CMK (cell line): ENCODE data around the gene AGTR2.
"Not testable (repeated sequence)": the region's sequence is repeated elsewhere in the genome, so short reads cannot be mapped to it uniquely, and the experiment has no call there.

Experiments used
- DNase-seq: peaks from one replicate; pipeline ENCODE4 v3.0.0-alpha.2; 2010; ENCODE audit warnings: low read depth

The AGTR2 gene

GRCh38 chrX:116170511-116170910 is at the start of gene AGTR2:
Gene AGTR2, plus strand, starts transcription at chrX:116170744. Its CDS starts 1,537 bp downstream, at chrX:116172281.
- no peak for DNase-seq

DNA sequence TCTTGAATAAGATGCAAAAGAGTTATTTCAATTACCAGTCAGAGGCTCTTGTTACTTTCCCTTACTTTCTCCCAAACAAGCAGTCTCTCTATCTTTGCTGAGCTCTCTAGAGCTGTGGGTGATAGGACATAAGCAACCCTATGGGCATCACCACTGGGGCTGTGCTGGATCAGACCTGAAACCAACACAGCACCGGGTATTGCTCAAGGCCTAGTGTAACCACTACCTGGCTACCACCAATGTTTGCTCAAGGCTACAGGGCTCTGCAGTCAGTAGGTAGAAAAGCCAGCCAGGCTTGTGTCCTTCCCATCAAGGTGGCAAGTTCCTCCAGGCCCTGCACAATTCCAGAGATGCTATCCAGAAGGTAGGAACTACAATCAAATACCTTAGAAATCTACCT is 35.3 kb upstream of the AGTR2 start:
- DNase-seq: no peak

- not testable (repeated sequence) for DNase-seq
These were observed 29.3 kb upstream of the AGTR2 start for GRCh38 chrX:116141270-116141669.

GRCh38 chrX:116142976-116143375 is 27.6 kb upstream of the AGTR2 start:
- no peak for DNase-seq

GRCh38 chrX:116172976-116173375 is 2.4 kb downstream of the AGTR2 start:
- DNase-seq: no peak

- DNase-seq: no peak
These were observed 10.8 kb downstream of the AGTR2 start for GRCh38 chrX:116181300-116181699.

- no peak for DNase-seq
These were observed 14.6 kb downstream of the AGTR2 start for GRCh38 chrX:116185163-116185562.

- DNase-seq: no peak
These were observed 24.1 kb downstream of the AGTR2 start for GRCh38 chrX:116194649-116195048.

DNA sequence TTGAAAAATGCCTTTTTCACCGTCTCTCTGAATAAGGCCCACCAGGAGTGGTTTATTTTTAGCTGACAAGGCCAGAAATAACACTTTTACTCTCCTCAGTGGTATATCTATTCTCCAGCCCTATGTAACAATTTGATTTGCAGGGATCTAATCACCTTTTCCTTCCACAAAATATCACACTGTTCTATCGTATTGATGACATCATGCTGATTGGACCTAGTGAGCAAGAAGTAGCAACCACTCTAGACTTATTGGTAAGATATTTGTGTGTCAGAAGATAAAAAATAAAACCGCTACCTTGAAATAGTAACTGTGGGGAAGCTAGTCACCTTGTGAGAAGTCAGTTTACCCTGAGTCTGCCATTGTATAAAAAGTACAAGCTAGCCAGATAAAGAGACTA is 27.7 kb downstream of the AGTR2 start:
- no peak for DNase-seq

- no peak for DNase-seq
These were observed 28.3 kb downstream of the AGTR2 start for GRCh38 chrX:116198810-116199209.

- no peak for DNase-seq
These were observed 34.4 kb downstream of the AGTR2 start for GRCh38 chrX:116204932-116205331.

GRCh38 chrX:116213262-116213661 is 42.7 kb downstream of the AGTR2 start:
- DNase-seq: no peak

DNA sequence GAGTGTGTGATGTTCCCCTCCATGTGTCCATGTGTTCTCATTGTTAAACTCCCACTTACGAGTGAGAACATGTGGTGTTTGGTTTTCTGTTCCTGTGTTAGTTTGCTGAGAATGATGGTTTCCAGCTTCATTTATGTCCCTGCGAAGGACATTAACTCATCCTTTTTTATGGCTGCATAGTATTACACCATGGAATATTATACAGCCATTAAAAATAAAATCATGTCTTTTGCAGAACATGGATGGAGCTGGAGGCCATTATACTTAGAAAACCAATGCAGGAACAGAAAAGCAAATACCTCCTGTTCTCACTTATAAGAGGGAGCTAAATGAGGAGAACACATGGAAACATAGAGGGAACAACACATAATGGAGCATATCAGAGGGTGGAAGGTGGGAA is 46.5 kb downstream of the AGTR2 start:
- DNase-seq: not testable (repeated sequence)
